BE2C (cell line): ENCODE measurements around the gene UBLCP1.

Experiments
- DNase-seq: peaks from one replicate; pipeline ENCODE4 v3.0.0-alpha.2; 2020
- H3K27me3 ChIP-seq: fragments of 250-450 bp; sonication (Bioruptor Pico); 2 replicates; pipeline ENCODE4 v1.5.1; 2020; ENCODE audit warnings: mild to moderate bottlenecking
- H3K36me3 ChIP-seq: fragments of 250-450 bp; sonication (Bioruptor Pico); 2 replicates; pipeline ENCODE4 v1.5.1; 2020; ENCODE audit warnings: mild to moderate bottlenecking
- H3K4me1 ChIP-seq: fragments of 250-450 bp; sonication (Bioruptor Pico); 2 replicates; pipeline ENCODE4 v1.5.1; 2020
- H3K4me3 ChIP-seq: 2 replicates; pipeline ENCODE4 v1.5.1; 2011; ENCODE audit warnings: low read depth, low read length
- H3K9me3 ChIP-seq: fragments of 250-450 bp; sonication (Bioruptor Pico); 2 replicates; pipeline ENCODE4 v1.5.1; 2020
- CTCF ChIP-seq: IDR thresholded peaks from 2 replicates; pipeline ENCODE4 v1.5.1; 2012; ENCODE audit warnings: mild to moderate bottlenecking, low read depth, low read length

The UBLCP1 gene

DNA sequence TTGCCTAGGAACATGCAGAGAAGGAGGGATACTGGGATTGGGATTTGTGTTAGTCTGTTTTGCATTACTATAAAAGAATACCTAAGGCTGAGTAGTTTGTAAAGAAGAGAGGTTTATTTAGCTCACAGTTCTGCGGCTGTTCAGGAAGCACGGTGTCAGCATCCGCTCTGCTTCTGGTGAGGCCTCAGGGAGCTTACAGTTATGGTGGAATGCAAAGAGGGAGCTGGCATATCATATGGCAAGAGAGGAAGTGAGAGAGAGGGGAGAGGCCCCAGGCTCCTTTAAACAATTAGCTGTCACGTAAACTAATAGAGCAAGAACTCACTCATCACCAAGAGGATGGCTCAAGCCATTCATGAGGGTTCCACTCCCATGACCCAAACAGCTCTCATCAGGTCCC lies 40.2 kb downstream of the UBLCP1 start:
- Histone ChIP-seq H3K4me3 (no peak overlapping the region), H3K9me3 (no peaks in the 10 kb centered on the region; the same call in 1 of the 2 replicates), H3K27me3 (peaks cover 24% of the 10 kb centered on the region), H3K4me1 (no peaks in the 10 kb centered on the region; the same call in 1 of the 2 replicates), H3K36me3 (no peaks in the 10 kb centered on the region)
- no peak for DNase-seq
- no peak for TF ChIP-seq CTCF

GRCh38 chr5:159304961-159305595 lies 42.0 kb downstream of the UBLCP1 start:
- H3K4me3 ChIP-seq: no peak overlapping the region
- no peak for TF ChIP-seq CTCF
- no peaks in the 10 kb centered on the region for H3K36me3 ChIP-seq
- no peaks in the 10 kb centered on the region for H3K9me3 ChIP-seq
- peaks cover 40% of the 10 kb centered on the region for H3K27me3 ChIP-seq
- H3K4me1 ChIP-seq: no peaks in the 10 kb centered on the region; the same call in 1 of the 2 replicates
- DNase-seq: no peak

DNA sequence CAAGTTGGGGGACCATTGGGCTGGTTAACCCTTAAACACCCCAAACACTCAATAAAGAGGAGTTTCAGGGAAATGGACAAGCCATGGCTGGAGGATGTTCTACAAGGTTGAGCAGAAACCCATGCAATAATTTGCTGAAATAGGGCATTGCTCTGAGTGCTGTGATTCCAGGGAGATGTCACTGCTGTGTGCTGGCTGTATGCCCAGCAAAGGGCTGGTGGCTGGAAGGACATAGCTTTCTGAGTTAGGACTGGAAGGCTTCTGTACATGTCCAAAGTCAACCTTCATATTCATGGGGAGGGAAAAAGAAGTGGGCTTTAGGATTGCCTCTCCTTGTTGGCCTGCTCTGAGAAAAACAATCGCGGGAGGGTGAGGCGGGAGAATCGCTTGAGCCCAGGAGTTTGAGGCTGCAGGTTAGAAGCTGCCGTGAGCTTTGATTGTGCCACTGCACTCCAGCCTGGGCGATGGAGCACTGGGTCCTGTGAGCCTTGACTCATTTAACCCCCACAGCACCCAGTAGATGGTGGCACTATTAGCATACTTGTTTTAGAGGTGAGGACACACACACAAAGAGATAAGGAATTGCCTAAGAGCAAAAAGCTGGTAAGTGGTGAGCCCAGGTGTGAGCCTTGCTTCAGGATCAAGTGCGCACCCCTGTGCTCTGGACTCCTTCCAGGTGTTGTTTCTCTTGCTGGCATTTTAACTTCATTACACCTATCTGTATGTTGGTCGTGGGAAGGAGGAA lies 46.8 kb downstream of the UBLCP1 start:
- DNase-seq: peak; percentile 20
- Histone ChIP-seq H3K4me3 (no peak overlapping the region), H3K4me1 (no peaks in the 10 kb centered on the region), H3K36me3 (no peaks in the 10 kb centered on the region), H3K27me3 (peaks cover 45% of the 10 kb centered on the region), H3K9me3 (no peaks in the 10 kb centered on the region)
- TF ChIP-seq CTCF: no peak

- peaks cover 38% of the 10 kb centered on the region for H3K27me3 ChIP-seq
- H3K4me1 ChIP-seq: no peaks in the 10 kb centered on the region
- no peak for TF ChIP-seq CTCF
- no peaks in the 10 kb centered on the region for H3K9me3 ChIP-seq
- H3K4me3 ChIP-seq: no peak overlapping the region; the same call in 1 of the 2 replicates
- H3K36me3 ChIP-seq: no peaks in the 10 kb centered on the region
- DNase-seq: no peak
These were observed 47.4 kb downstream of the UBLCP1 start for GRCh38 chr5:159310511-159310910.

DNA sequence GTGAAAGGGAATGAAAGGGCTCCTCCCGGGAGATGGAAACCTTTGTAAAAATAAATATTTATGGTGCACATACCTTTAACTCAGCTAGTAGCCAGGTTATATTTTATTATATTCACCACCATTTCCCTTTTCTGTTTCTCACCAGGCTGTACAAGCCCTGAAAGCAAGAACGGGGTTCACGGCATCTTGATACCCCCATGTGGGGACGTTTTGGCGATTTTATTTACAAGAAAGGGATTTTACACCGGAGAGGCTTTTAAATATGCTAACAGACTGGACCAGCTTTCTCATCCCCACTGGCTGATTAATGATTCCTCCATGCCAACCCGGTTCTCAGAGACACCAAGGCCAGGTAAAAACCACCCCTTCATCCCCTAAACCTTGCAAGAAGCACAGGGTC lies 48.0 kb downstream of the UBLCP1 start:
- H3K4me3 ChIP-seq: no peak overlapping the region
- H3K27me3 ChIP-seq: peaks cover 33% of the 10 kb centered on the region
- H3K9me3 ChIP-seq: no peaks in the 10 kb centered on the region
- DNase-seq: no peak
- no peaks in the 10 kb centered on the region for H3K4me1 ChIP-seq
- H3K36me3 ChIP-seq: no peaks in the 10 kb centered on the region
- no peak for TF ChIP-seq CTCF

DNA sequence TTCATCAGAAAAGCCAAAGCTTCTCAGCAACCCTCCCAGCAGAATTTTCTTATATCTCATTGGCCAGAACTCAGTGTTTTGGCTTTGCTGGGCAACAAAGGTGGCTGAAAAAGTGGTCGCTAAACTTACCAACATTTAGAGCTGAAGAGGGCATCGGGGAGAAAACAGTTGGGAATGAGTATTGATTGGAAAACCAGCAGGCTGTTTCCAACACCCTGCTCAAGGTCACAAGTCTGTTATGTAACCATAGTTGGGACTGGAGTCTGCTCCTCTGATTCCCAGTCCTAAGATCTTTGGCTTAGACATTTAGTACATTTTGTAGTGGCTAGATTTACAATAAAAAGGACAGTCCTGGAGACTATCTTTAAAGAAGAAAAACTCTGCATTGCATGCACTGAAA lies 50.1 kb downstream of the UBLCP1 start:
- DNase-seq: no peak
- TF ChIP-seq CTCF: no peak
- no peaks in the 10 kb centered on the region for H3K36me3 ChIP-seq
- no peaks in the 10 kb centered on the region for H3K9me3 ChIP-seq
- no peak overlapping the region for H3K4me3 ChIP-seq
- peaks cover 24% of the 10 kb centered on the region for H3K27me3 ChIP-seq
- H3K4me1 ChIP-seq: no peaks in the 10 kb centered on the region
